Sigmoid colon (tissue), 4 donors: ENCODE measurements around the gene HOXC9.

Experiments used
- CTCF ChIP-seq, 4 experiments: fragments of 450-650 bp in 3 of 4; fragments of 200-600 bp in 1 of 4; IDR thresholded peaks; one replicate each; pipeline ENCODE4 v1.5.1; 2016 to 2019; ENCODE audit warnings: antibody characterized with exemption in 4 of 4, mild to moderate bottlenecking in 3 of 4, moderate library complexity in 2 of 4
- POLR2A ChIP-seq, 2 donors: fragments of 450-650 bp; IDR thresholded peaks; one replicate each; pipeline ENCODE4 v1.6.1; 2016; ENCODE audit warnings: antibody characterized with exemption in 2 of 2, mild to moderate bottlenecking in 2 of 2, moderate library complexity in 2 of 2
- POLR2AphosphoS5 ChIP-seq, 4 donors: sonication (generic); formaldehyde crosslinking; IDR thresholded peaks; one replicate each; pipeline ENCODE4 v1.6.1; 2017; ENCODE audit warnings: antibody characterized with exemption in 4 of 4

DNA sequence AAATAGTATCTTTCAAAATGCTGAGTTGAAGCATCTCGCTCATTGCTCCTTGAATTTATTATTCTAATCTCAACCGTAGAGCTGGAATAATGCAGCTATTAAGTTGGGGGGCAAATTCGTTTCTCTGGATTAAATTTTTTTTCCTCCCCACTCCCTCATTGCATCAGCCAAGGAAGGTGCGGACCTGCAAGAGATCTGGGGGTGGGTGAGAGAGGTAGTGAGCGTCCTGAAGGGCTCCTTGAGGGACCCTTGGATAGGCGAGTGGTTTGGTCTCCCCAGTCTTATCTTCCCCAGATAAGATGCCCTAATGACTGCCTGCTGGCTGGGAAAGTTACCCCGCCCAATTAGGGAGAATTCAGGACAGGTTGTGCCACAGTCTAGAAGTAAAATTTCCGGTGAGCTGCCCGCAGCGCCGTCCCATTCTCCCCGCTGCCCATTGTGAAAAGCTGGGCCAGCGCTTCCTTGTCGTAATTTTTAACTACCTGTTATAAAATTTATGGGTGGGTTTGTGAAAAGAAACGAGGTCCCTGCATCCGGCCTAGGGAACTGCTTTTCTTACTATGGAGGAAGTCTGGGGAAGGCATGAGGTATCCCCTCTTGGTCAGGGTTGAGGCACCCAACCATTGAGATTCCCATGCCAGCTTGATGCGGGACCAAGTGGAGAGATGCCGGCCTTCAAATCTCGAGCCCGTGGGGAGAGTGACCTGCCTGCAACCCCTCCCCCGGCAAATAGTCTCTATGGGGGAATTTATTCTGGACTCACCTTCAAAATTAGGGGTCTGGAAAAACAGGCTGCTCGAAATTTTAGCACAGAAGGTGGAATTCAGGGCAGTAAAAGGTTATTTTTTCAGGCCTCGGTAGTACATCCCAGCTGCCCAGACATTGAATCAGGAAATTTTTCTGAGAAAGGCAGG, 15.3 kb downstream of the HOXC9 start:
- TF ChIP-seq CTCF (IDR thresholded peaks at IDR 0.05) = no peak
- TF ChIP-seq POLR2AphosphoS5 (IDR thresholded peaks at IDR 0.05) = peak; percentile 16 to 67 (median 40)
- no peak for TF ChIP-seq POLR2A (IDR thresholded peaks at IDR 0.05)
